HG02852 (cell line): ENCODE data around the gene SSX3.
"Not testable (repeated sequence)": the region's sequence is repeated elsewhere in the genome, so short reads cannot be mapped to it uniquely, and the experiment has no call there.

Experiments used
- ATAC-seq: cut with Tn5 transposase; IDR thresholded peaks from one replicate; pipeline ENCODE4 v1.9.1; 2021; ENCODE audit warnings: mild to moderate bottlenecking, moderate library complexity; ENCODE audit not compliant: unreplicated experiment

The SSX3 gene

DNA sequence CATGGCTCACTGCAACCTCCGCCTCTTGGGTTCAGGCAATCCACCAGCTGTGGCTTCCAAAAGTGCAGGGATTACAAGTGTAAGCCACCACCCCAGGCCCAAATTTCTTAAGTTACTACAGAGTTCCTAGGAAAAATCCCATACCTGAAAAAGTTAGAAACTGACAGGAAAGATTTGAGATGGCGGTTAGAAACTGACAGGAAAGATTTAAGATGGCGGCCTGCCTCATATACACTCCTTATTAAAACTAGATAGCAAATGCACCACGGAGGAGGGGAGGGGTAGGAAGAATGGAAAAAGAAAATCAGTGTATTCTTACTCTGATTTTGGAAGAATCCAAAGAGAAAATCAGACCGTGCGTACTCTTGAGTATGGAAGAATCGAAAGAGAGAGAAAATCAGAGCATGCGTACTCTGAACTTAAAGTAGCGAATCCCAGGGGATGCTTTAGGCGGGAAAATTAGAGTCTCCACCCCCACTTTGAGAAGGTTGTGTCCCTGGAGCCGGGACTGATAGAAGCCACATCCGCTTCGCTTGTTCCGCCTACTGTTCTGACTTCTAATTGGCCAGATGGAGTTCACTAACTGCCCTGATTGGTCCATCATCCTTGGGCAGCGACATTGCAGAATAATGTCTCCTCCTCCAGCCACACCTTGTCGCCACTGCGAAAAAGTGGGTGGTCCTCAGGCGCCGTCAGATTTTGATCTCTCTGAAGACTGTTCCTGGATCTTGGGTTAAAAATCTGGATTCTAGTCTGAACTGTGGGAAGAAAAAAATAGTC, at the start of gene SSX3:
Gene SSX3 (minus strand): TSS at position 389 of the 780 bp plus-strand sequence. CDS start 1,454 bp downstream, outside the sequence.
- ATAC-seq = not testable (repeated sequence)

DNA sequence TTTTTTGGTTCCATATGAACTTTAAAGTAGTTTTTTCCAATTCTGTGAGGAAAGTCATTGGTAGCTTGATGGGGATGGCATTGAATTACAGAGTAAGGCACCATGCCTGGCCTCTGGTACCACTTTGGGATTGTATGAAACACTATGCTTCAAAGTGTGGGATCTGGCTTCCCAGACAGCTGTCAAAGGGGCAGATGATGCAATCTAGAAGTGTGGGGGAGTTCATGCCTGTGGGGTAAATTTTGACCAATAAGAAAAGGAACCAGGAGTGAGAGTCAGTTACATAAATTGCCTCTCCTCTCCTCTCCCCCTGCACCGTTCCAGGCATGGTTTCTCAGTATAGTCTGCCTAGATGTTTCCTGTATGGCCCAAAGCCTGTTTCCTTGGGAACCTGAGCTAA, 41.3 kb upstream of the SSX3 start:
- ATAC-seq = not testable (repeated sequence)

- ATAC-seq = not testable (repeated sequence)
Observed at GRCh38 chrX:48396931-48397330, 40.4 kb upstream of the SSX3 start.

DNA sequence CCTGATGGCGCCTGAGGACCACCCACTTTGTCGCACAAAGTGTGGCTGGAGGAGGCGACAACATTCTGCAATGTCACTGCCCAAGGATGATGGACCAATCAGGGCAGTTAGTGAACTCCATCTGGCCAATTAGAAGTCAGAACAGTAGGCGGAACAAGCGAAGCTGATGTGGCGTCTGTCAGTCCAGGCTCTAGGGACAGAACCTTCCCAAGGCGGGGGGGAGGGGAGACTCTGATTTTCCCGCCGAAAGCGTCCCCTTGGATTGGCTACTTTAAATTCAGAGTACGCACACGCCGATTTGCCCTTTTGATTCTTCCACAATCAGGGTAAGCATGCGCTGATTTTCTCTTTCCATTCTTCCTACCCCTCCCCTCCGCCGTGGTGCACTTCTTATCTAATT, 26.7 kb upstream of the SSX3 start, which contains the start of gene SSX4:
Gene SSX4 (plus strand): TSS at position 301 of the 400 bp plus-strand sequence. CDS start 515 bp downstream, outside the sequence.
- not testable (repeated sequence) for ATAC-seq

GRCh38 chrX:48370408-48370807, 13.9 kb upstream of the SSX3 start:
- ATAC-seq = not testable (repeated sequence)

DNA sequence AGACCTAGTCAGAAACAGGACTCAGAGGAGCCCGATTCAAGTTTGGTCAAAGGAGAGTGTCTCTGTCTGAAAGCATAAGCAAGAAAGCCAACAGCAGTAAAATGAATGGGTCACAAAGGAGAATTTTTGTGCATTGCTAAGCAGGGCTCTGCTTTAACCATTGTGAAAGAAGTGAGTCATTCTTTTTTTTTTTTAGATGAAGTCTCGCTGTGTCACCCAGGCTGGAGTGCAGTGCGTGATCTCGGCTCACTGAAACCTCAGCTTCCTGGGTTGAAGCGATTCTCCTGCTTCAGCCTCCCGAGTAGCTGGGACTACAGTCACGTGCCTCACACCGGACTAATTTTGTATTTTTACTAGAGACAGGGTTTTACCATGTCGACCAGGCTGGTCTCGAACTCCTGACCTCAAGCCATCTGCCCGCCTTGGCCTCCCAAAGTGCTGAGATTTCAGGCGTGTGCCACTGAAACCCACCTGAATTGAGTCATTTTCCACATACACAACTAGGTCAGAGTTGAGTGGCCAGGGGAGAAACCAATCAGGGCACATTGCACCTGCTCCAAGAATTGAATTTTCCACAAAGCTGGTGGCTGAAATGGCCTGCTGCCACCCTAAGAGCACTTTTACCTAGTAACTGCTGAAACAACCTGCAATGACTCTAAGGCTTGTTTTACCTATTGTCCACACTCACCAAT, 11.4 kb upstream of the SSX3 start:
- not testable (repeated sequence) for ATAC-seq

DNA sequence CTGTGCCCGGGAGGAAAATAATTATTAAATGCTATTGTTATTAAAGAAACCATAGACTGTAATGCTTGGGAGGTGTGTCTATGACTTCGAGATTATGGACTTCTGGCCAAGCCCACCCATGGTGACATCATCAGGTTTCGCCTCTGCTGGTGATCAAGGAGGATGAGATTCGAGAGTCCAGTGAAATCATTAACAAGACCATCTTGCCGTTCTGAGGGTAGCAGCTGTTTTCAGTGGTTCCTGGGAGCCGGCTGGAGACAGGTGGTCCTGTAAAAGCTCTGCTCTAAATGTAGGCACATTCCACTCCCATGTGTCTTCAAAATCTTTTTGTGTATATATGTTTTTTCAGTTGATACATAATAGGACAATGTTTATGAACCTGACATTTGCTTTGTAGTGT, 2.8 kb upstream of the SSX3 start:
- not testable (repeated sequence) for ATAC-seq

- no peak for ATAC-seq
Observed at GRCh38 chrX:48357681-48358080, 1.2 kb upstream of the SSX3 start.

GRCh38 chrX:48346059-48346458, 10.4 kb downstream of the SSX3 start:
- not testable (repeated sequence) for ATAC-seq

DNA sequence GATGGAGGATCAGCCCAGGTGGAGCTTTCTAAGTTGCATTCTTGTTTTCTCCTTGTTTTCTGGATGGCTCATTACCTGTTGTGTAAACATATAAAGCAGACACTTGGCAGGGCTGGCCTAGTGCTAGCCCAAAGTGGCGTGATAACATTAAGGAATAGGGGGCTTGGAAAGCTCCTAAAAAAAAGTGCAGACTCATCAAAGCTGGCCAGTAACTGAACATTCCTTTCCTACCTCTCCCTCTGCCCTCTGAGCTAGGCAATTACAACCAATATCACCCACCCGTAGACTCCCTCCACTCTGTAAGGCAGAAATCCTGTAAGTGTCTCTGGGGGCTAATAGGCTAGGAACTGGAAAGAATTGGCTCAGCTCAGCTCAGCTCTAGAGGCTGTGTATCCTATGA, 42.5 kb downstream of the SSX3 start:
- ATAC-seq = not testable (repeated sequence)

GRCh38 chrX:48306175-48306574, 50.3 kb downstream of the SSX3 start:
- ATAC-seq = no peak
